Activated CD4-positive, alpha-beta T cell treated with anti-CD3 and anti-CD28 coated beads, Interleukin-2, amount 50 U/mL, for 4 hours (primary cell): ENCODE results near the gene ALG3.

Source experiments
- DNase-seq, 2 experiments: peaks; one replicate each; pipeline ENCODE4 v3.0.0-alpha.2; 2020

Gene ALG3

GRCh38 chr3:184259878-184260723, 11.3 kb upstream of the ALG3 start:
- no peak for DNase-seq

DNA sequence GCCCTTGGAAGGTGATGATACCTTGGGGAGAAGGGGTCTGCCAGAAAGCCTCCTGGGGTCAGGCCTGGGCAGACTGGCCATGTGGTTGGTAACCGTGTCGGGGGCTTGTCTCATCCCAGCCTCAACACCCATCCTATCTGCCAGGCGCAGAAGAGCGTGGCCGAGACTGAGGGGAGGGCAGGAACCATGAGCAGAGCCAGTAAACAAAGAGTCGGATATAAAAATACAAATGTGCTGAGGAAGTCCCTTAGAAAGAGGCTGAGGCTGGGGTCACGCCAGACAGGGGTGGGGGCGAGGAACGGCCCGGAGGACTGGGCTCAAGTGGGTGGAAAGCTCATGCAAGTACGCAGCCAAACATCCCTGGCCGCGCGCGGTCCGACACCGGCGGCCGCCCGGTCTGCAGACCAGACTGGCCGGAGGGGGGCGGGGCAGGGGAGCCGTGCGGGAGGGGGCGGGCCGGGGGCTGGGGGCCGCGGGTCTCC, 10.7 kb upstream of the ALG3 start:
- no peak for DNase-seq

- DNase-seq, result no peak
Measured at GRCh38 chr3:184258926-184259325, 10.2 kb upstream of the ALG3 start.

GRCh38 chr3:184257083-184257915, 8.5 kb upstream of the ALG3 start:
- DNase-seq, result no peak

- DNase-seq, result no peak
Measured at GRCh38 chr3:184255291-184256039, 6.7 kb upstream of the ALG3 start.

DNA sequence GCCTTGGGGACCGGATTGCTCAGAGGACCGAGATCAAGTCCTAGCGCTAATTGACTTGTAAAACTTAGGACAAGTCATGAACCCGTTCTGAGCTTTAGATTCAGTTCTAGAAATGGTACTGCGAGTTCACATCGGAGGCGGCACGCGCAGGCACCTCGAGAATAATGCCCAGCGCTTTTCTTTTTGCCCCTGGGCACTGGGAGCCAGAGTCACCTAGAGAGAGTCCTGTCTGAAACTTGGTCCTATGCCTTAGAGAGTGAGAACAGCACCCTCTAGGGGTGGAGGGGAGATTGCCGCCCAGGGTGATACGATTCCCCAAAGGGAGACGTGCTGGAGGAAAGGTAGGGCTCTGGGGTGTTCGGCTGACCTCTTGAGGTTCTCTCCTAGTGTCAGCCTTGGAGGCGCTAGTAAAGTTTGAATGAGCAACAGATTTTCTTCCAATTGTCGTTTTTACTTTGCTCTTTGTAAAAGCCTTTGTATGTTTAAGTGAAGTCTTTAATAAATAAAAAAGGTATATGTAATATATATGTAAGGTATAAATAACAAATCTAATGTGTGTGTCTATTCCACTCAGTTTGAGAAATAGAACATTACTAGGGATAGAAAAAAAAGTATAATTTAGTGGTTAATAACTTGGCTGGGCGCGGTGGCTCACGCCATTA, 1.5 kb upstream of the ALG3 start:
- DNase-seq, result peak; percentile 90 to 93

DNA sequence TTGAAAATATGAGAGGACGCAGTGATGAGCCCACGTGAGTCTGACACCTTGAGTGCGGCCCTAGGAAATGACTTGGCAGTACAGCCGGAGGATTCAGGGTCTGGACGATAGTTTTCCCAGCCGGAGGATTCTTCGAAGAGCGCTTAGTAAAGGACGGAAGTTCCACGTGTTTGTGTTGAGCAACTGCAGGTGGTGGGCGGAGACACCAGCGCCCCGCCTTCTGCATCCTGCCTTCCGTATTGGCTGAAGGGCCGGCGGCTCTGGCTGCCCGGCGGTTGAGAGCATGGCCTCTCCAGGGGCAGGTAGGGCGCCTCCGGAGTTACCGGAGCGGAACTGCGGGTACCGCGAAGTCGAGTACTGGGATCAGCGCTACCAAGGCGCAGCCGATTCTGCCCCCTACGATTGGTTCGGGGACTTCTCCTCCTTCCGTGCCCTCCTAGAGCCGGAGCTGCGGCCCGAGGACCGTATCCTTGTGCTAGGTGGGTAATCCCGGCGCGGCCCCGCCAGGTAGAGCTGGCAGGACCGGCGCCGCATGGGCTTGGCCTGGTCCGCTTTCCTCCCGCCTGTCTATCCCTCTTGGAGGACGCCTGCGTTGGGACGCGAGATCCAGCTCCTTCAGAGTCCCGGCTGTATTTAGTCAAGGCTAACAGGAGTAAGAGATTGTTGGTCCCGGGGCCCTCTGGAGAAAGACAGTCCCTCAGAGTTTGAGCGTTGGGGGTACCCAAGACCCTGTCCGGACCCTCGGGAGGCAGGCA, 827 bp upstream of the ALG3 start, which contains the start of gene EEF1AKMT4:
Gene EEF1AKMT4 (plus strand): TSS at position 261 of the 755 bp plus-strand sequence. CDS start 23 bp downstream, at position 284.
- DNase-seq, result peak; percentile 95 to 96

DNA sequence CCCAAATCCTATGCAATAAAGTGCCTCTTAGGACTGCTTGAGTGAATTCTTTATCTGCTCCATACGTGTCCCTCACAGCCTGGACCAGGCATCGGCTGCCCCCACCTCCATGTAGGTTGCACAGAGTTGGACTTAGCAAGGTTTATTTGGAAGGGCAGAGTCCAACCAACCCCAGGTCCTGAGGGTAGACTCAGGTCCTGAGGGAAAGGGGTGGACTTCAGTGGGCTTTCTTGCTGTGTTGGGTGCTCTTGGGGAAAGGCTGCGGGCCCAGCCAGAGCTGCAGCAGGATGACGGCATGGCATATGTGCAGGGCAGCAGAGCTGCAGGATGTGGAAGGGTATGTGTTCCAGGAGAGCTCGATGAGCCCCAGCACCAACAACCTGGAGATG, 6.5 kb downstream of the ALG3 start:
- no peak for DNase-seq

DNA sequence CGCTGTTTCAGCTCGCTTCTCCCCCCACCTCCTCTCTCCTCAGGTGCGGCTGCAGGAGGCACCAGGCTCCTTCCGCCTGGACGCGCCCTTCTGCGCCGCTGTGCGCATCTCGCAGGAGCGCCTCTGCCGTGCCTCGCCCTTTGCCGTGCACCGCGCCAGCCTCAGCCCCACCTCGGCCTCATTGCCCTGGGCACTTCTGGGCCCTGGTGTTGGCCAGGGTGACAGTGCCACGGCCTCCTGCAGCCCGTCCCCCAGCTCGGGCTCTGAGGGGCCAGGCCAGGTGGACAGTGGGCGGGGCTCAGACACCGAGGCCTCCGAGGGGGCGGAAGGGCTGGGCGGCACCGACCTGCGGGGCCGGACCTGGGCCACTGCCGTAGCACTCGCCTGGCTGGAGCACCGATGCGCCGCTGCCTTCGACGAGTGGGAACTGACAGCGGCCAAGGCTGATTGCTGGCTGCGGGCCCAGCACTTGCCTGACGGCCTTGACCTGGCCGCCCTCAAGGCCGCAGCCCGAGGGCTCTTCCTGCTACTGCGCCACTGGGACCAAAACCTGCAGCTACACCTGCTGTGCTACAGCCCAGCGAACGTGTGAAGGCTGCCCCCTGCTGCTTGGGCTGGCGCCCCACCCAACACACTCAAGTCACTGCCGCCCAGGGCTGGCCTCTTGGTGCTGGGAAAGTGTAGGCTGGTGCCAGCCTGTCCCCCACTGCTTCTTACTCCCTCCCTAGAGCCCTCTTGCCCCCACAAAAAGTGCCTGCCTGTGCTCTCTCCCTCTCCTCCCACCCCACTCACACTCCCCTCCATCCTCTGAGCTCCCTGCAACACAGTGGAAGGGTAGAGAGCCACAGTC, 7.1 kb downstream of the ALG3 start:
- no peak for DNase-seq

- no peak for DNase-seq
Measured at GRCh38 chr3:184241141-184241446, 7.7 kb downstream of the ALG3 start.

DNA sequence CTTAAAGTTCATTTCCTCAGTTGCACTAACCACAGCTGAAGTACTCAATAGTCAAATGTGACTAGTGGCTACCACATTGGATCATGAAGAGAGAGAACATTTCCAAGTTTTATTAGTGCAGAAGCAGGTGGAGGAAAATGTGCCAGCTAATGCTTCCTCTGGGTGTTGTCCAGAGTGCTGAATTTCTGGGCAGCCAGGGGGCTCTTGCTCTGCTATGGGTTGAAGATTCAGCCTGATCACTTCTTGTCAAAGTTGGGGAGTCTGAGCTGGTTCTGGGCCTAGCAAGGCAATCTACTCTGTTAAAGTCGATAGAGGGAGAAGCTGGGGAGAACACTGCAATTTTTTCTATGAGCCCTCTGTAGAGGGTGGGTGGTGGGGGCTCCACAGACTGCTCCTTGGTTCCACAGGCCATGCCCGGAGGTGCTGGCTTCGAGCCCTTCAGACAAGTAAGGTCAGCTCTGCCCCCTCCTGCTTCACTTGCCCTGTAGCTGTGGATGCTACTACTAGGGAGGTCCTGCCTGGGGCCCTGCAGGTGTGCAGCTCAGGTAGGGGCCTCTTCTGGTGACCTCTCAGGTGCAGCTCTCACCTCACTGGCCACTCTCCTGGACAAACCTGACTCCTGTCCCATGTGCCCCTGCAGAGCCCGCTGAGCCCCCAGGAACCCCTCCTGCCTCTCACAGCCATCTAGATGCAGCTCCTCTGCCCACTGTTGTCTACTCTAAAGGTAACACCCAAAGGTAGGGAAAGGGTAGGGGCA, 8.2 kb downstream of the ALG3 start:
- no peak for DNase-seq

GRCh38 chr3:184239708-184240107, 9.1 kb downstream of the ALG3 start:
- no peak for DNase-seq

GRCh38 chr3:184239221-184239620, 9.5 kb downstream of the ALG3 start:
- no peak for DNase-seq

GRCh38 chr3:184238246-184238818, 10.4 kb downstream of the ALG3 start:
- no peak for DNase-seq

DNA sequence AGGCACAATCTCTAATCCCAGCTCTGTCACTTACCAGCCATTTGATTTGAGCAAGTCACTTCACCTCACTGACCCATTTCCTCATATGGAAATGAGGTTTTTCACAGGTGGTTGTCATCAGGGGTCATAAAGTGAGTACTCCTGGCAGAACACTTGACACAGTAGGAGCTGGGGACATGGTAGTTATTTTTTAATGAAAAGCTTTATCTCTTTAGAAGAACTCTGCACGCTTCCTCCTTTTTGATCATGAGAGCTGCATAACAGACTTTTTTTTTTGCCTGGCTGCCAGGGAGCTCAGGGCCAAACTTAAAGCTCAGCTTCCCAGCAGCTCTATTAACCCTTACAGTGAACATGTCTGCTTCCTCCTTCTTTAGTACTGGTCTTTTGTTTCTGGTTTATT, 11.0 kb downstream of the ALG3 start:
- DNase-seq, result no peak

GRCh38 chr3:184237211-184237610, 11.6 kb downstream of the ALG3 start:
- DNase-seq, result no peak

GRCh38 chr3:184236636-184237035, 12.1 kb downstream of the ALG3 start:
- no peak for DNase-seq

GRCh38 chr3:184236033-184236410, 12.7 kb downstream of the ALG3 start:
- DNase-seq, result no peak

- no peak for DNase-seq
Measured at GRCh38 chr3:184235381-184236032, 13.3 kb downstream of the ALG3 start.
